H1 (cell line): ENCODE data around the gene MYO9B. TPM values are rescaled to one million over a fixed set of nuclear protein-coding genes. Genes with fewer than 3 reads are reported as not detected.
A peak's percentile ranks its signal among the peaks of the same experiment; 100 is the strongest.

Source experiments
- CTCF ChIA-PET: fragments of 300-600 bp; sonication (Branson Sonifier 250); formaldehyde crosslinking; loops from one replicate; lab custom pipeline; 2021; ENCODE audit not compliant: partially characterized antibody; lab: Charles Lee
- POLR2A ChIA-PET: fragments of 300-600 bp; sonication (Branson Sonifier 250); formaldehyde crosslinking; loops from one replicate; lab custom pipeline; 2021; ENCODE audit warnings: inconsistent platforms; ENCODE audit not compliant: partially characterized antibody; lab: Charles Lee
- DNase-seq, 2 experiments: peaks; one replicate each; pipeline versions ENCODE4 v3.0.0 to v3.0.0-alpha.2; 2010 to 2022; ENCODE audit warnings: low spot score in 2 of 2, low read depth in 1 of 2, mixed read lengths in 1 of 2
- FAIRE-seq: peaks from 2 replicates; lab custom pipeline; 2011; peaks lifted over from hg19 to GRCh38; lab: Jason Lieb, UNC
- H2AFZ ChIP-seq: 2 replicates; pipeline ENCODE4 v1.8.1; 2012; ENCODE audit warnings: low read length, inconsistent platforms
- H2AK5ac ChIP-seq: 2 replicates; pipeline ENCODE4 v1.6.1; 2013; ENCODE audit warnings: low read depth, low read length
- H2BK120ac ChIP-seq: replicated peaks from 2 replicates; pipeline ENCODE3; 2013; ENCODE audit warnings: low read depth, low read length, inconsistent platforms
- H2BK12ac ChIP-seq: 2 replicates; pipeline ENCODE4 v1.6.1; 2013; ENCODE audit warnings: low read depth, low read length
- H2BK15ac ChIP-seq: 2 replicates; pipeline ENCODE4 v1.6.1; 2013; ENCODE audit warnings: low read length
- H2BK20ac ChIP-seq: 2 replicates; pipeline ENCODE4 v1.6.1; 2013; ENCODE audit warnings: low read length
- H2BK5ac ChIP-seq: 2 replicates; pipeline ENCODE4 v1.6.1; 2013; ENCODE audit warnings: low read depth, low read length
- H3K14ac ChIP-seq: 2 replicates; pipeline ENCODE4 v1.6.1; 2013; ENCODE audit warnings: inconsistent platforms; ENCODE audit not compliant: insufficient read length
- H3K18ac ChIP-seq: 2 replicates; pipeline ENCODE4 v1.6.1; 2013; ENCODE audit warnings: low read length; ENCODE audit errors: extremely low read depth
- H3K23ac ChIP-seq: 2 replicates; pipeline ENCODE4 v1.6.1; 2013; ENCODE audit warnings: inconsistent platforms; ENCODE audit not compliant: insufficient read length
- H3K23me2 ChIP-seq: 2 replicates; pipeline ENCODE4 v1.6.1; 2013; ENCODE audit warnings: low read depth, low read length
- H3K27ac ChIP-seq: 2 replicates; pipeline ENCODE4 v1.6.1; 2011; ENCODE audit warnings: low read depth, low read length, inconsistent platforms
- H3K27me3 ChIP-seq, 4 experiments: replicated peaks in 1 of 4; 1 replicate in 1 of 4; 2 replicates in 3 of 4; pipeline versions ENCODE4 v1.6.1 to v1.8.1; 2011 to 2013; ENCODE audit warnings: low read length in 3 of 4, mild to moderate bottlenecking in 3 of 4, inconsistent platforms in 2 of 4, mixed read lengths in 2 of 4, moderate library complexity in 1 of 4; ENCODE audit not compliant: control insufficient read depth in 3 of 4, insufficient read depth in 3 of 4; ENCODE audit errors: extremely low read depth in 1 of 4
- H3K36me3 ChIP-seq, 4 experiments: 2 replicates each; pipeline versions ENCODE4 v1.6.1 to v1.8.1; 2011 to 2013; ENCODE audit warnings: mild to moderate bottlenecking in 4 of 4, low read length in 3 of 4, moderate library complexity in 2 of 4, control low read depth in 1 of 4, inconsistent platforms in 1 of 4; ENCODE audit not compliant: insufficient read depth in 4 of 4, control insufficient read depth in 2 of 4
- H3K4ac ChIP-seq: replicated peaks from 2 replicates; pipeline ENCODE3; 2013; ENCODE audit warnings: low read length, low read depth, mixed read lengths, inconsistent platforms; ENCODE audit not compliant: insufficient read length
- H3K4me1 ChIP-seq, 4 experiments: replicated peaks in 1 of 4; 1 replicate in 1 of 4; 2 replicates in 3 of 4; pipeline versions ENCODE4 v1.6.1 to v1.8.1; 2011 to 2013; ENCODE audit warnings: low read length in 3 of 4, inconsistent platforms in 2 of 4, mixed read lengths in 1 of 4; ENCODE audit not compliant: insufficient read depth in 4 of 4, control insufficient read depth in 3 of 4
- H3K4me2 ChIP-seq, 2 experiments: 2 replicates each; pipeline versions ENCODE4 v1.6.1 to v1.8.1; 2011 to 2013; ENCODE audit warnings: low read depth in 2 of 2, low read length in 2 of 2, control low read depth in 1 of 2, inconsistent platforms in 1 of 2, mild to moderate bottlenecking in 1 of 2; ENCODE audit not compliant: insufficient read depth in 1 of 2
- H3K4me3 ChIP-seq, 4 experiments: fragments of 200-600, 300-600 bp in 1 of 4; sonication (generic), shearing (Covaris generic), sonication (Bioruptor Twin) in 1 of 4; 2 replicates each; pipeline versions ENCODE4 v1.5.1 to v1.8.1; 2011 to 2016; ENCODE audit warnings: low read length in 4 of 4, low read depth in 3 of 4, control low read depth in 2 of 4, inconsistent platforms in 2 of 4, mild to moderate bottlenecking in 2 of 4, mixed read lengths in 1 of 4, moderate library complexity in 1 of 4; ENCODE audit not compliant: insufficient read depth in 2 of 4; ENCODE audit errors: extremely low read depth in 1 of 4
- H3K56ac ChIP-seq: replicated peaks from 2 replicates; pipeline ENCODE3; 2013; ENCODE audit warnings: low read depth, mild to moderate bottlenecking, mixed read lengths, low read length, inconsistent platforms; ENCODE audit not compliant: insufficient read length
- H3K79me1 ChIP-seq: 2 replicates; pipeline ENCODE4 v1.6.1; 2013; ENCODE audit warnings: low read depth, low read length, control low read depth
- H3K79me2 ChIP-seq, 2 experiments: 2 replicates each; pipeline versions ENCODE4 v1.6.1 to v1.8.1; 2012 to 2013; ENCODE audit warnings: low read length in 2 of 2, mild to moderate bottlenecking in 2 of 2, inconsistent platforms in 1 of 2; ENCODE audit not compliant: insufficient read depth in 2 of 2, control insufficient read depth in 1 of 2
- H3K9ac ChIP-seq, 4 experiments: replicated peaks in 1 of 4; 1 replicate in 1 of 4; 2 replicates in 3 of 4; pipeline versions ENCODE4 v1.6.1 to v1.8.1; 2011 to 2013; ENCODE audit warnings: low read depth in 3 of 4, low read length in 3 of 4, control low read depth in 2 of 4, mild to moderate bottlenecking in 2 of 4, moderate library complexity in 2 of 4, inconsistent platforms in 1 of 4; ENCODE audit errors: extremely low read depth in 1 of 4
- H3K9me3 ChIP-seq, 2 experiments: 2 replicates each; pipeline versions ENCODE4 v1.6.1 to v1.8.1; 2012 to 2013; ENCODE audit warnings: mild to moderate bottlenecking in 2 of 2, moderate library complexity in 2 of 2, control low read depth in 1 of 2, inconsistent platforms in 1 of 2, low read depth in 1 of 2, low read length in 1 of 2, mixed read lengths in 1 of 2; ENCODE audit not compliant: insufficient read depth in 2 of 2
- H4K20me1 ChIP-seq, 2 experiments: replicated peaks in 1 of 2; 2 replicates each; pipeline versions ENCODE3 to v1.8.1; 2011 to 2013; ENCODE audit warnings: inconsistent platforms in 2 of 2, low read length in 2 of 2, mild to moderate bottlenecking in 1 of 2; ENCODE audit not compliant: insufficient read depth in 2 of 2, control insufficient read depth in 1 of 2
- H4K5ac ChIP-seq: 2 replicates; pipeline ENCODE4 v1.6.1; 2013; ENCODE audit warnings: low read length, low read depth, mixed read lengths, inconsistent platforms; ENCODE audit not compliant: insufficient read length
- H4K8ac ChIP-seq: 2 replicates; pipeline ENCODE4 v1.8.0; 2013; ENCODE audit warnings: mild to moderate bottlenecking, moderate library complexity, low read length, inconsistent platforms; ENCODE audit not compliant: insufficient read depth; ENCODE audit errors: extremely low read depth
- H4K91ac ChIP-seq: replicated peaks from 2 replicates; pipeline ENCODE3; 2013; ENCODE audit warnings: low read length, mixed read lengths, inconsistent platforms; ENCODE audit not compliant: insufficient read length
- GTF2F1 ChIP-seq: IDR thresholded peaks from 2 replicates; pipeline ENCODE4 v1.6.1; 2012; ENCODE audit warnings: low read depth, low read length, improper control_type of control experiment, borderline replicate concordance
- NANOG ChIP-seq: IDR thresholded peaks from 2 replicates; pipeline ENCODE4 v1.6.1; 2011; ENCODE audit warnings: low read length, low read depth, mild to moderate bottlenecking, inconsistent platforms; ENCODE audit not compliant: insufficient read depth, poor library complexity, severe bottlenecking
- SP2 ChIP-seq: IDR thresholded peaks from 2 replicates; pipeline ENCODE4 v1.6.1; 2012; ENCODE audit warnings: mild to moderate bottlenecking, low read length, inconsistent platforms
- WGBS, 2 experiments: shearing (Covaris generic) in 1 of 2; methylation state at CpG; one replicate each; pipeline versions ENCODE4 v1.1.6 to v1.1.7; 2013 to 2015; ENCODE audit warnings: low lambda C conversion rate in 2 of 2, mixed read lengths in 2 of 2, inconsistent platforms in 1 of 2, low coverage in 1 of 2, missing lambda C conversion rate in 1 of 2; ENCODE audit not compliant: insufficient replicate concordance in 2 of 2, insufficient coverage in 1 of 2, insufficient read length in 1 of 2; ENCODE audit errors: extremely low coverage in 1 of 2, missing lambda C conversion rate in 1 of 2; 5-methylcytosine and 5-hydroxymethylcytosine counted together
- polyA plus RNA-seq, 7 experiments: library from polyadenylated mRNA; depleted of rRNA in 3 of 7; stranded (reverse) in 5 of 7; unstranded in 2 of 7; fragments of >200 nt in 5 of 7; fragments of 200-250 nt in 2 of 7; gene quantifications; 1 replicate in 5 of 7; 2 replicates in 1 of 7; 4 replicates in 1 of 7; pipeline versions ENCODE4 v1.2.1 to v1.2.3, GENCODE V29; 2011 to 2013; ENCODE audit warnings: missing spikeins in 2 of 7, mixed read lengths in 2 of 7
- total RNA-seq: library from RNA; stranded (reverse); fragmentation: NEBNext Ultra II Directional; extraction: Animal tissue kit (Norgen Biotek cat#: 25700); gene quantifications from 2 replicates; pipeline ENCODE4 v1.2.1, GENCODE V29; 2021

MYO9B gene
- total and polyA plus RNA-seq, 2 of the 8 experiments (the other 6 are each of a cell fraction or from before 2014, with no cell fraction given): 27.6 to 77.1 TPM

- POLR2A ChIA-PET: no interaction called here
- Histone ChIP-seq H2AK5ac (no peak overlapping the region), H2BK12ac (no peak overlapping the region), H3K36me3 (peaks cover 6 to 19% (median 9%) of the 10 kb centered on the region in 4 experiments; a peak in 7 of 8 replicates), H3K23me2 (no peaks in the 10 kb centered on the region), H3K4ac (no peak overlapping the region), H3K9ac (no peak overlapping the region), H3K27ac (no peak overlapping the region), H4K20me1 (peaks cover 2 to 4% of the 10 kb centered on the region in 2 experiments), H3K4me1 (0 out of 7 replicates have a peak, but pooled peaks cover 0 to 2% (median 0%) of the 10 kb centered on the region in 4 experiments), H2BK5ac (no peak overlapping the region; the same call in 1 of the 2 replicates), H2BK120ac (no peak overlapping the region), H4K91ac (no peak overlapping the region), H3K27me3 (no peaks in the 10 kb centered on the region), H2BK15ac (no peak overlapping the region), H3K14ac (no peak overlapping the region), H3K79me1 (peaks cover 13% of the 10 kb centered on the region), H2BK20ac (no peak overlapping the region), H3K9me3 (peaks cover 9 to 10% of the 10 kb centered on the region in 2 experiments), H3K79me2 (peaks cover 0 to 13% of the 10 kb centered on the region in 2 experiments; a peak in 1 of 4 replicates), H3K56ac (no peak overlapping the region), H4K8ac (peak overlapping the region; percentile 71; the same call in 1 of the 2 replicates), H2AFZ (no peak overlapping the region), H3K18ac (no peak overlapping the region), H3K23ac (no peak overlapping the region), H3K4me2 (no peak overlapping the region), H4K5ac (no peak overlapping the region), H3K4me3 (no peak overlapping the region)
- DNase-seq (no peak), FAIRE-seq (no peak)
- 94% methylated on average over 58 of the region's 59 CpGs; no CpG with 5 or more reads in 1 of the 2 experiments for WGBS, 2 experiments
- TF ChIP-seq NANOG (no peak), SP2 (no peak), GTF2F1 (no peak)
- CTCF ChIA-PET: interaction anchor here (0.6 to 1.9 kb wide), 11 partner anchors 8 to 97 kb away, joined by 3 to 8 read pairs (median 3); no protein-coding TSS in a partner anchor
Measured at GRCh38 chr19:17101686-17102628, 26.4 kb downstream of the MYO9B start.
